ENCODE data around the gene RAB20. TPM values are rescaled to one million over a fixed set of nuclear protein-coding genes. Genes with fewer than 3 reads are reported as not detected.

The RAB20 gene
- total RNA-seq, 1 experiment from 2014 or later = 0.88 TPM

GRCh38 chr13:110605132-110605531 lies 43.6 kb upstream of the RAB20 start:
- POLR2A ChIA-PET (ENCODE audit: low non-redundant PET) = no interaction called here
- no peaks in the 10 kb centered on the region for H3K27me3 ChIP-seq (replicated peaks; ENCODE audit: insufficient read depth, low read depth, low read length, poor library complexity)
- H3K4me3 ChIP-seq (ENCODE audit: low read depth, low read length, poor library complexity, severe bottlenecking) = no peak overlapping the region
- H3K36me3 ChIP-seq (ENCODE audit: insufficient read depth, low read length, poor library complexity, severe bottlenecking) = no peaks in the 10 kb centered on the region
- no TSS peak for BruUV-seq (replicated peaks)
- no peak for DNase-seq (ENCODE audit: low spot score)
- intact Hi-C loops (cut with micrococcal nuclease; ENCODE audit: unreplicated experiment) = no loop called here
- no peaks in the 10 kb centered on the region for H3K9me3 ChIP-seq (ENCODE audit: low read depth, low read length, poor library complexity, severe bottlenecking)
- TF ChIP-seq, protein P1, sequence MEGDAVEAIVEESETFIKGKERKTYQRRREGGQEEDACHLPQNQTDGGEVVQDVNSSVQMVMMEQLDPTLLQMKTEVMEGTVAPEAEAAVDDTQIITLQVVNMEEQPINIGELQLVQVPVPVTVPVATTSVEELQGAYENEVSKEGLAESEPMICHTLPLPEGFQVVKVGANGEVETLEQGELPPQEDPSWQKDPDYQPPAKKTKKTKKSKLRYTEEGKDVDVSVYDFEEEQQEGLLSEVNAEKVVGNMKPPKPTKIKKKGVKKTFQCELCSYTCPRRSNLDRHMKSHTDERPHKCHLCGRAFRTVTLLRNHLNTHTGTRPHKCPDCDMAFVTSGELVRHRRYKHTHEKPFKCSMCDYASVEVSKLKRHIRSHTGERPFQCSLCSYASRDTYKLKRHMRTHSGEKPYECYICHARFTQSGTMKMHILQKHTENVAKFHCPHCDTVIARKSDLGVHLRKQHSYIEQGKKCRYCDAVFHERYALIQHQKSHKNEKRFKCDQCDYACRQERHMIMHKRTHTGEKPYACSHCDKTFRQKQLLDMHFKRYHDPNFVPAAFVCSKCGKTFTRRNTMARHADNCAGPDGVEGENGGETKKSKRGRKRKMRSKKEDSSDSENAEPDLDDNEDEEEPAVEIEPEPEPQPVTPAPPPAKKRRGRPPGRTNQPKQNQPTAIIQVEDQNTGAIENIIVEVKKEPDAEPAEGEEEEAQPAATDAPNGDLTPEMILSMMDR (conservative IDR thresholded peaks at IDR 0.05; ENCODE audit: low read depth, low read length) = no peak
- TF ChIP-seq EZH2 (IDR thresholded peaks at IDR 0.05; ENCODE audit: borderline replicate concordance, low read depth, low read length, poor library complexity, severe bottlenecking) = no peak
- no peaks in the 10 kb centered on the region for H3K4me1 ChIP-seq (ENCODE audit: insufficient read depth, low read length, poor library complexity, severe bottlenecking)
- CTCF ChIA-PET = no interaction called here
- H3K27ac ChIP-seq (ENCODE audit: low read depth, low read length, poor library complexity, severe bottlenecking) = no peak overlapping the region

DNA sequence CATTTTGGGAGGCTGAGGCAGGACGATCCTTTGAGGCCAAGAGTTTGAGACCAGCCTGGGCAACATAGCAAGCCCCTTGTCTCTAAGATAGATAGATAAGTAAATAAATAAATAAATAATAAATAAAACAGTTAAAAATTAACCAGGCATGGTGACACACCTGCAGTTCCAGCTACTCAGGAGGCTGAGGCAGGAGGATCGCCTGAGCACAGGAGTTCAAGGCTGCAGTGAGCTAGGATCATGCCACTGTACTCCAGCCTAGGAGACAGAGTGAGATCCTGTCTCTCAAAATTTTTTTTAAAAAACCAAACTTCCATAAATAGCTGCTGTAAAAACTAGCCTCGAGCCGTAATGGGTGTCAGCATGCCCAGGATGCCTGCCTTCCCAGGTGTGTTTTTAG lies 39.5 kb upstream of the RAB20 start:
- CTCF ChIA-PET = no interaction called here
- BruUV-seq (replicated peaks) = no TSS peak

GRCh38 chr13:110600261-110600819 lies 38.8 kb upstream of the RAB20 start:
- H3K9me3 ChIP-seq (ENCODE audit: low read depth, low read length, poor library complexity, severe bottlenecking) = no peaks in the 10 kb centered on the region
- no peak for DNase-seq (ENCODE audit: low spot score)
- BruUV-seq (replicated peaks) = no TSS peak
- CTCF ChIA-PET = no interaction called here
- no peaks in the 10 kb centered on the region for H3K36me3 ChIP-seq (ENCODE audit: insufficient read depth, low read length, poor library complexity, severe bottlenecking)
- no peaks in the 10 kb centered on the region for H3K4me1 ChIP-seq (ENCODE audit: insufficient read depth, low read length, poor library complexity, severe bottlenecking)
- POLR2A ChIA-PET (ENCODE audit: low non-redundant PET) = no interaction called here
- no peak overlapping the region for H3K27ac ChIP-seq (ENCODE audit: low read depth, low read length, poor library complexity, severe bottlenecking)
- no peaks in the 10 kb centered on the region for H3K27me3 ChIP-seq (replicated peaks; ENCODE audit: insufficient read depth, low read depth, low read length, poor library complexity)
- H3K4me3 ChIP-seq (ENCODE audit: low read depth, low read length, poor library complexity, severe bottlenecking) = no peak overlapping the region
- intact Hi-C loops (cut with micrococcal nuclease; ENCODE audit: unreplicated experiment) = no loop called here
- no peak for TF ChIP-seq EZH2 (IDR thresholded peaks at IDR 0.05; ENCODE audit: borderline replicate concordance, low read depth, low read length, poor library complexity, severe bottlenecking)

More for the DNA sequence above, 39.5 kb upstream of the RAB20 start:
- Histone ChIP-seq H3K4me1 (ENCODE audit: insufficient read depth, low read length, poor library complexity, severe bottlenecking) (no peaks in the 10 kb centered on the region), H3K36me3 (ENCODE audit: insufficient read depth, low read length, poor library complexity, severe bottlenecking) (no peaks in the 10 kb centered on the region), H3K9me3 (ENCODE audit: low read depth, low read length, poor library complexity, severe bottlenecking) (no peaks in the 10 kb centered on the region), H3K27me3 (replicated peaks; ENCODE audit: insufficient read depth, low read depth, low read length, poor library complexity) (no peaks in the 10 kb centered on the region), H3K27ac (ENCODE audit: low read depth, low read length, poor library complexity, severe bottlenecking) (no peak overlapping the region), H3K4me3 (ENCODE audit: low read depth, low read length, poor library complexity, severe bottlenecking) (no peak overlapping the region)
- intact Hi-C loops (cut with micrococcal nuclease; ENCODE audit: unreplicated experiment) = no loop called here
- no peak for TF ChIP-seq EZH2 (IDR thresholded peaks at IDR 0.05; ENCODE audit: borderline replicate concordance, low read depth, low read length, poor library complexity, severe bottlenecking)
- TF ChIP-seq, protein P1 (conservative IDR thresholded peaks at IDR 0.05; ENCODE audit: low read depth, low read length) = no peak
- POLR2A ChIA-PET (ENCODE audit: low non-redundant PET) = no interaction called here
- no peak for DNase-seq (ENCODE audit: low spot score)

DNA sequence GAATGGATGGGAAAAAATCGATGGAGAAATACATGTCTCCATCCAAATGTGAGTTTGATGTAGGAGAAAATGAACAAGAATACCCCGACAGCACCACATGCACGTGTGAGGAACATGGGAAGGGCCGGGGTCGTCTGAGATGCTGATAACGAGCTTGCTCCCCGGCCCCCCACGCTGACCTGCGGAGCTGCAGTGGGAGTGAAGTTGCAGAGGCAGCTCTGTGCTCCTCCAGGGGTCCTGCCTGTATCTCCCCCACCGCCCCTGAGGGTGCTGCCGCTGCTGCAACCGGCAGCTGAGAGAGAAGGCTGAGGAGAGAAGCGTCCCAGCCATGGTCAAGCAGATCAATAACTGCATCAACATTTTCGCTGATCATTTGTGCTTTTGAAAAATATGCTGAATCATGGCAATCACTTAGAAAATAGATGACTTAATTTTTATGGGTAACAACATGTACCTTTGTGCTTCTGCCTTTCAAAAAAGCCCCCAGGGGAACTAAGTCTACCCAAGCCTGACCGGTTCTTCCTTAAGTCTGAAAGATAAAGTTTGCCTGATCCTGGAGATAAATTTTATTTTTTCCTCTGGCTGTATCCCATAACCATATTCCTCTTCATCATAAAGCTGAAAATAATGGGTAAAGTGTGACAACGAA lies 35.6 kb upstream of the RAB20 start:
- no peak for DNase-seq (ENCODE audit: low spot score)
- no peaks in the 10 kb centered on the region for H3K9me3 ChIP-seq (ENCODE audit: low read depth, low read length, poor library complexity, severe bottlenecking)
- no peak overlapping the region for H3K27ac ChIP-seq (ENCODE audit: low read depth, low read length, poor library complexity, severe bottlenecking)
- intact Hi-C loops (cut with micrococcal nuclease; ENCODE audit: unreplicated experiment) = loop anchor here (10.0 kb wide), 1 partner anchor 318 kb away; the partner anchor contains the start of gene ANKRD10
- CTCF ChIA-PET = no interaction called here
- no peaks in the 10 kb centered on the region for H3K4me1 ChIP-seq (ENCODE audit: insufficient read depth, low read length, poor library complexity, severe bottlenecking)
- TF ChIP-seq, protein P1 (conservative IDR thresholded peaks at IDR 0.05; ENCODE audit: low read depth, low read length) = no peak
- no peak for TF ChIP-seq EZH2 (IDR thresholded peaks at IDR 0.05; ENCODE audit: borderline replicate concordance, low read depth, low read length, poor library complexity, severe bottlenecking)
- POLR2A ChIA-PET (ENCODE audit: low non-redundant PET) = no interaction called here
- no peaks in the 10 kb centered on the region for H3K36me3 ChIP-seq (ENCODE audit: insufficient read depth, low read length, poor library complexity, severe bottlenecking)
- H3K4me3 ChIP-seq (ENCODE audit: low read depth, low read length, poor library complexity, severe bottlenecking) = no peak overlapping the region
- BruUV-seq (replicated peaks) = no TSS peak
- H3K27me3 ChIP-seq (replicated peaks; ENCODE audit: insufficient read depth, low read depth, low read length, poor library complexity) = no peaks in the 10 kb centered on the region
